ENCODE data around the gene SUSD4. TPM values are rescaled to one million over a fixed set of nuclear protein-coding genes. Genes with fewer than 3 reads are reported as not detected.

The SUSD4 gene
- total RNA-seq, 6 donors from 2014 or later: 0.55 to 3.8 (median 2.9) TPM; not detected in 1

- Histone ChIP-seq H3K27ac (no peak overlapping the region), H3K36me3 (no peaks in the 10 kb centered on the region), H3K27me3 (no peaks in the 10 kb centered on the region), H3K4me3 (no peak overlapping the region), H3K4me1 (no peaks in the 10 kb centered on the region), H3K9me3 (no peaks in the 10 kb centered on the region)
- DNase-seq (no peak), ATAC-seq (ENCODE audit: low FRiP score in 2 of 2) (no peak)
- WGBS, 2 donors: 68 to 79% methylated on average over 6 of the region's 6 CpGs
- TF ChIP-seq POLR2AphosphoS5 (IDR thresholded peaks at IDR 0.05): no peak
- TF ChIP-seq POLR2A (IDR thresholded peaks at IDR 0.05): no peak
- no peak for TF ChIP-seq EP300 (IDR thresholded peaks at IDR 0.05)
- no peak for TF ChIP-seq CTCF (IDR thresholded peaks at IDR 0.05)
These were observed 10.0 kb downstream of the SUSD4 start for GRCh38 chr1:223353939-223354338.

DNA sequence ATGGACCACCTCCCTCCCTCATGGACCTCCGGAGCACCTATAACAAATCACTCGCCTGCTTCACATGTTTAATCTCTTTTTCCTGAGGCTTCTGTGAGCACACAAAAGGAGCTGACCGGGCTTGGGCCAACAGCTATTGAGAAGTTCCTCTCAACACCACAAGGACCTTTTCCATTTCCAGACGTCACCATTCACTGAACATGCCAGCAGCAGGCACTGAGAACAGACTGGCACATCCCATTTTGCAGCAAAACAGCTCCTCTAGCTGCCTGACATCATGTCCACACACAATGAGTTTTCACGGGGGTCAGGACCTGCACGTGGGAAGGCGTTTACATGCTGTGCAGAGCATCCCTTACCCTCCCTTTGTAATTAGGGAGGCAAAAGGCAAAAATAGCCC lies 11.0 kb downstream of the SUSD4 start:
- H3K4me1 ChIP-seq: no peaks in the 10 kb centered on the region
- no peak for ATAC-seq (ENCODE audit: low FRiP score in 2 of 2)
- DNase-seq: no peak
- no peaks in the 10 kb centered on the region for H3K27me3 ChIP-seq
- 55 to 66% methylated on average over 7 of the region's 7 CpGs for WGBS, 2 donors
- H3K36me3 ChIP-seq: no peaks in the 10 kb centered on the region
- no peak overlapping the region for H3K27ac ChIP-seq
- H3K9me3 ChIP-seq: no peaks in the 10 kb centered on the region
- H3K4me3 ChIP-seq: no peak overlapping the region
- no peak for TF ChIP-seq POLR2AphosphoS5 (IDR thresholded peaks at IDR 0.05)
- TF ChIP-seq CTCF (IDR thresholded peaks at IDR 0.05): no peak
- no peak for TF ChIP-seq POLR2A (IDR thresholded peaks at IDR 0.05)
- TF ChIP-seq EP300 (IDR thresholded peaks at IDR 0.05): no peak

GRCh38 chr1:223350361-223350908 lies 13.5 kb downstream of the SUSD4 start:
- whole genome bisulfite sequencing, 2 donors: 67 to 75% methylated on average over 5 of the region's 5 CpGs
- Histone ChIP-seq H3K4me1 (no peaks in the 10 kb centered on the region), H3K36me3 (no peaks in the 10 kb centered on the region), H3K4me3 (no peak overlapping the region), H3K9me3 (no peaks in the 10 kb centered on the region), H3K27me3 (no peaks in the 10 kb centered on the region), H3K27ac (no peak overlapping the region)
- ATAC-seq (ENCODE audit: low FRiP score in 2 of 2) (no peak), DNase-seq (no peak)
- no peak for TF ChIP-seq POLR2A (IDR thresholded peaks at IDR 0.05)
- no peak for TF ChIP-seq POLR2AphosphoS5 (IDR thresholded peaks at IDR 0.05)
- TF ChIP-seq EP300 (IDR thresholded peaks at IDR 0.05): no peak
- no peak for TF ChIP-seq CTCF (IDR thresholded peaks at IDR 0.05)

- 92 to 95% methylated on average over 3 of the region's 3 CpGs for WGBS, 2 donors
- no peak overlapping the region for H3K4me3 ChIP-seq
- no peaks in the 10 kb centered on the region for H3K4me1 ChIP-seq
- no peak overlapping the region for H3K27ac ChIP-seq
- no peaks in the 10 kb centered on the region for H3K27me3 ChIP-seq
- ATAC-seq (ENCODE audit: low FRiP score in 2 of 2): no peak
- no peak for DNase-seq
- TF ChIP-seq CTCF (IDR thresholded peaks at IDR 0.05) (no peak), POLR2A (IDR thresholded peaks at IDR 0.05) (no peak), EP300 (IDR thresholded peaks at IDR 0.05) (no peak), POLR2AphosphoS5 (IDR thresholded peaks at IDR 0.05) (no peak)
- H3K36me3 ChIP-seq: no peaks in the 10 kb centered on the region
- H3K9me3 ChIP-seq: no peaks in the 10 kb centered on the region
These were observed 14.7 kb downstream of the SUSD4 start for GRCh38 chr1:223349241-223349640.

- no peaks in the 10 kb centered on the region for H3K4me1 ChIP-seq
- H3K36me3 ChIP-seq: no peaks in the 10 kb centered on the region
- H3K27me3 ChIP-seq: no peaks in the 10 kb centered on the region
- TF ChIP-seq POLR2AphosphoS5 (IDR thresholded peaks at IDR 0.05) (no peak), CTCF (IDR thresholded peaks at IDR 0.05) (no peak), EP300 (IDR thresholded peaks at IDR 0.05) (no peak), POLR2A (IDR thresholded peaks at IDR 0.05) (no peak)
- no peak overlapping the region for H3K4me3 ChIP-seq
- DNase-seq: no peak
- ATAC-seq (ENCODE audit: low FRiP score in 2 of 2): no peak
- 68 to 76% methylated on average over 2 of the region's 2 CpGs for WGBS, 2 donors
- no peaks in the 10 kb centered on the region for H3K9me3 ChIP-seq
- H3K27ac ChIP-seq: no peak overlapping the region
These were observed 15.5 kb downstream of the SUSD4 start for GRCh38 chr1:223348439-223348838.

All from upper lobe of left lung (tissue), 6 donors.